ENCODE data around the gene CYP1A2. TPM values are rescaled to one million over a fixed set of nuclear protein-coding genes. Genes with fewer than 3 reads are reported as not detected.

CYP1A2 gene
- total and polyA plus RNA-seq, 2 of the 13 experiments (the other 11 are each of a cell fraction or from before 2014, with no cell fraction given), result 0.07 TPM; not detected in 1

DNA sequence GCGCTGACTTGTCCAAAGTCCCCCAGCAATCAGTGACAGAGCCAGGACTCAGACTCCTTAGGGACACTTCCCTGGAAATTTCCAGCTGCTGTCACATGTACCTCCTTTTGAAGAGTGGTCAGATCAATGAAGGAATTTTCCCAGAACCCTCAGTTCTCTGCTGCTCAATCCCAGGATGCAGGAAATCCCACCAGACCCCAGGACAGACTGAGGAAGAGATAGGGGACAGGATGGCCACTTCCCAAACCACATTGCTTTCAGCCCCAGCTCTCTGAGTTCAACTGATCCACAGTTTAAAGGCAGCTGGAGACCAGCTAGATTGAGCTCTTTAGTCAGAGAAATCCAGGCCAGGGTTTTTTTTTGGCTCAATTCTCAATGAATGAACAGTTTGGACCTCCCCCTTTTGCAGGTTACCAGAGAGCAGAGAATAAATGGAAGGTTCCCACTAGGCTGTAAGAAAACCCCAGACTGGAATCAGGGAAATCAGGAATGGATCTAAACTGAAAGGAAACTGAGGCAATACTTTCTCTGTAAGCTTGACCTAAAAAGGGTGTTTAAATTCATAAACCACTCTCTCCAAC is 24.8 kb upstream of the CYP1A2 start (continued):
- TF ChIP-seq, protein P1, sequence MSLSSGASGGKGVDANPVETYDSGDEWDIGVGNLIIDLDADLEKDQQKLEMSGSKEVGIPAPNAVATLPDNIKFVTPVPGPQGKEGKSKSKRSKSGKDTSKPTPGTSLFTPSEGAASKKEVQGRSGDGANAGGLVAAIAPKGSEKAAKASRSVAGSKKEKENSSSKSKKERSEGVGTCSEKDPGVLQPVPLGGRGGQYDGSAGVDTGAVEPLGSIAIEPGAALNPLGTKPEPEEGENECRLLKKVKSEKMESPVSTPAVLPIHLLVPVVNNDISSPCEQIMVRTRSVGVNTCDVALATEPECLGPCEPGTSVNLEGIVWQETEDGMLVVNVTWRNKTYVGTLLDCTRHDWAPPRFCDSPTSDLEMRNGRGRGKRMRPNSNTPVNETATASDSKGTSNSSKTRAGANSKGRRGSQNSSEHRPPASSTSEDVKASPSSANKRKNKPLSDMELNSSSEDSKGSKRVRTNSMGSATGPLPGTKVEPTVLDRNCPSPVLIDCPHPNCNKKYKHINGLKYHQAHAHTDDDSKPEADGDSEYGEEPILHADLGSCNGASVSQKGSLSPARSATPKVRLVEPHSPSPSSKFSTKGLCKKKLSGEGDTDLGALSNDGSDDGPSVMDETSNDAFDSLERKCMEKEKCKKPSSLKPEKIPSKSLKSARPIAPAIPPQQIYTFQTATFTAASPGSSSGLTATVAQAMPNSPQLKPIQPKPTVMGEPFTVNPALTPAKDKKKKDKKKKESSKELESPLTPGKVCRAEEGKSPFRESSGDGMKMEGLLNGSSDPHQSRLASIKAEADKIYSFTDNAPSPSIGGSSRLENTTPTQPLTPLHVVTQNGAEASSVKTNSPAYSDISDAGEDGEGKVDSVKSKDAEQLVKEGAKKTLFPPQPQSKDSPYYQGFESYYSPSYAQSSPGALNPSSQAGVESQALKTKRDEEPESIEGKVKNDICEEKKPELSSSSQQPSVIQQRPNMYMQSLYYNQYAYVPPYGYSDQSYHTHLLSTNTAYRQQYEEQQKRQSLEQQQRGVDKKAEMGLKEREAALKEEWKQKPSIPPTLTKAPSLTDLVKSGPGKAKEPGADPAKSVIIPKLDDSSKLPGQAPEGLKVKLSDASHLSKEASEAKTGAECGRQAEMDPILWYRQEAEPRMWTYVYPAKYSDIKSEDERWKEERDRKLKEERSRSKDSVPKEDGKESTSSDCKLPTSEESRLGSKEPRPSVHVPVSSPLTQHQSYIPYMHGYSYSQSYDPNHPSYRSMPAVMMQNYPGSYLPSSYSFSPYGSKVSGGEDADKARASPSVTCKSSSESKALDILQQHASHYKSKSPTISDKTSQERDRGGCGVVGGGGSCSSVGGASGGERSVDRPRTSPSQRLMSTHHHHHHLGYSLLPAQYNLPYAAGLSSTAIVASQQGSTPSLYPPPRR (CRISPR knock-in tag; IDR thresholded peaks at IDR 0.05; ENCODE audit: borderline replicate concordance), result no peak
- TF ChIP-seq ZNF530 (CRISPR knock-in tag; IDR thresholded peaks at IDR 0.05; ENCODE audit: low read depth) (no peak), SOX5 (CRISPR knock-in tag; IDR thresholded peaks at IDR 0.05; ENCODE audit: borderline replicate concordance) (no peak; the same call in 1 of the 2 replicates), CBX1 (IDR thresholded peaks at IDR 0.05; ENCODE audit: low read depth) (no peak), ZNF589 (CRISPR knock-in tag; conservative IDR thresholded peaks at IDR 0.05) (no peak), RARG (CRISPR knock-in tag; IDR thresholded peaks at IDR 0.05; ENCODE audit: low read depth) (no peak), SRF (IDR thresholded peaks at IDR 0.05; ENCODE audit: low read depth, low read length) (no peak), FOXA3 (CRISPR knock-in tag; IDR thresholded peaks at IDR 0.05) (no peak), ZNF333 (CRISPR knock-in tag; IDR thresholded peaks at IDR 0.05; ENCODE audit: borderline replicate concordance) (no peak), ZC3H13 (CRISPR knock-in tag; IDR thresholded peaks at IDR 0.05) (no peak), SALL1 (CRISPR knock-in tag; IDR thresholded peaks at IDR 0.05) (no peak), MAF1 (CRISPR knock-in tag; IDR thresholded peaks at IDR 0.05; ENCODE audit: borderline replicate concordance) (no peak)
- TF ChIP-seq, protein P2, sequence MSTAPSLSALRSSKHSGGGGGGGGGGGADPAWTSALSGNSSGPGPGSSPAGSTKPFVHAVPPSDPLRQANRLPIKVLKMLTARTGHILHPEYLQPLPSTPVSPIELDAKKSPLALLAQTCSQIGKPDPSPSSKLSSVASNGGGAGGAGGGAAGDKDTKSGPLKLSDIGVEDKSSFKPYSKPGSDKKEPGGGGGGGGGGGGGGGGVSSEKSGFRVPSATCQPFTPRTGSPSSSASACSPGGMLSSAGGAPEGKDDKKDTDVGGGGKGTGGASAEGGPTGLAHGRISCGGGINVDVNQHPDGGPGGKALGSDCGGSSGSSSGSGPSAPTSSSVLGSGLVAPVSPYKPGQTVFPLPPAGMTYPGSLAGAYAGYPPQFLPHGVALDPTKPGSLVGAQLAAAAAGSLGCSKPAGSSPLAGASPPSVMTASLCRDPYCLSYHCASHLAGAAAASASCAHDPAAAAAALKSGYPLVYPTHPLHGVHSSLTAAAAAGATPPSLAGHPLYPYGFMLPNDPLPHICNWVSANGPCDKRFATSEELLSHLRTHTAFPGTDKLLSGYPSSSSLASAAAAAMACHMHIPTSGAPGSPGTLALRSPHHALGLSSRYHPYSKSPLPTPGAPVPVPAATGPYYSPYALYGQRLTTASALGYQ (CRISPR knock-in tag; IDR thresholded peaks at IDR 0.05), result no peak
- TF ChIP-seq, protein P3, sequence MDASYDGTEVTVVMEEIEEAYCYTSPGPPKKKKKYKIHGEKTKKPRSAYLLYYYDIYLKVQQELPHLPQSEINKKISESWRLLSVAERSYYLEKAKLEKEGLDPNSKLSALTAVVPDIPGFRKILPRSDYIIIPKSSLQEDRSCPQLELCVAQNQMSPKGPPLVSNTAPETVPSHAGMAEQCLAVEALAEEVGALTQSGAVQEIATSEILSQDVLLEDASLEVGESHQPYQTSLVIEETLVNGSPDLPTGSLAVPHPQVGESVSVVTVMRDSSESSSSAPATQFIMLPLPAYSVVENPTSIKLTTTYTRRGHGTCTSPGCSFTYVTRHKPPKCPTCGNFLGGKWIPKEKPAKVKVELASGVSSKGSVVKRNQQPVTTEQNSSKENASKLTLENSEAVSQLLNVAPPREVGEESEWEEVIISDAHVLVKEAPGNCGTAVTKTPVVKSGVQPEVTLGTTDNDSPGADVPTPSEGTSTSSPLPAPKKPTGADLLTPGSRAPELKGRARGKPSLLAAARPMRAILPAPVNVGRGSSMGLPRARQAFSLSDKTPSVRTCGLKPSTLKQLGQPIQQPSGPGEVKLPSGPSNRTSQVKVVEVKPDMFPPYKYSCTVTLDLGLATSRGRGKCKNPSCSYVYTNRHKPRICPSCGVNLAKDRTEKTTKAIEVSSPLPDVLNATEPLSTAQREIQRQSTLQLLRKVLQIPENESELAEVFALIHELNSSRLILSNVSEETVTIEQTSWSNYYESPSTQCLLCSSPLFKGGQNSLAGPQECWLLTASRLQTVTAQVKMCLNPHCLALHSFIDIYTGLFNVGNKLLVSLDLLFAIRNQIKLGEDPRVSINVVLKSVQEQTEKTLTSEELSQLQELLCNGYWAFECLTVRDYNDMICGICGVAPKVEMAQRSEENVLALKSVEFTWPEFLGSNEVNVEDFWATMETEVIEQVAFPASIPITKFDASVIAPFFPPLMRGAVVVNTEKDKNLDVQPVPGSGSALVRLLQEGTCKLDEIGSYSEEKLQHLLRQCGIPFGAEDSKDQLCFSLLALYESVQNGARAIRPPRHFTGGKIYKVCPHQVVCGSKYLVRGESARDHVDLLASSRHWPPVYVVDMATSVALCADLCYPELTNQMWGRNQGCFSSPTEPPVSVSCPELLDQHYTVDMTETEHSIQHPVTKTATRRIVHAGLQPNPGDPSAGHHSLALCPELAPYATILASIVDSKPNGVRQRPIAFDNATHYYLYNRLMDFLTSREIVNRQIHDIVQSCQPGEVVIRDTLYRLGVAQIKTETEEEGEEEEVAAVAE (CRISPR knock-in tag; IDR thresholded peaks at IDR 0.05; ENCODE audit: borderline replicate concordance), result no peak
- TF ChIP-seq, protein P4, sequence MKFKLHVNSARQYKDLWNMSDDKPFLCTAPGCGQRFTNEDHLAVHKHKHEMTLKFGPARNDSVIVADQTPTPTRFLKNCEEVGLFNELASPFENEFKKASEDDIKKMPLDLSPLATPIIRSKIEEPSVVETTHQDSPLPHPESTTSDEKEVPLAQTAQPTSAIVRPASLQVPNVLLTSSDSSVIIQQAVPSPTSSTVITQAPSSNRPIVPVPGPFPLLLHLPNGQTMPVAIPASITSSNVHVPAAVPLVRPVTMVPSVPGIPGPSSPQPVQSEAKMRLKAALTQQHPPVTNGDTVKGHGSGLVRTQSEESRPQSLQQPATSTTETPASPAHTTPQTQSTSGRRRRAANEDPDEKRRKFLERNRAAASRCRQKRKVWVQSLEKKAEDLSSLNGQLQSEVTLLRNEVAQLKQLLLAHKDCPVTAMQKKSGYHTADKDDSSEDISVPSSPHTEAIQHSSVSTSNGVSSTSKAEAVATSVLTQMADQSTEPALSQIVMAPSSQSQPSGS (CRISPR knock-in tag; IDR thresholded peaks at IDR 0.05), result 0 out of 2 replicates have a peak, but pooled peaks have one; percentile 2
